Measurements from ENCODE around the gene KIF23.

- TF ChIP-seq CTCF (conservative IDR thresholded peaks at IDR 0.05 in 1 of 2, IDR thresholded peaks at IDR 0.05 in 1 of 2; ENCODE audit: low read depth in 1 of 2, low read length in 2 of 2) = no peak
- TF ChIP-seq EZH2 (IDR thresholded peaks at IDR 0.05; ENCODE audit: low read length, missing control alignments) = no peak
Observed at GRCh38 chr15:69398491-69398891, 15.7 kb upstream of the KIF23 start.

Data from fibroblast of lung (primary cell).